ENCODE results near the gene ZDHHC22. TPM values are rescaled to one million over a fixed set of nuclear protein-coding genes. Genes with fewer than 3 reads are reported as not detected.

ZDHHC22 gene
- polyA plus RNA-seq, 1 donor from 2014 or later, result 4.3 TPM

DNA sequence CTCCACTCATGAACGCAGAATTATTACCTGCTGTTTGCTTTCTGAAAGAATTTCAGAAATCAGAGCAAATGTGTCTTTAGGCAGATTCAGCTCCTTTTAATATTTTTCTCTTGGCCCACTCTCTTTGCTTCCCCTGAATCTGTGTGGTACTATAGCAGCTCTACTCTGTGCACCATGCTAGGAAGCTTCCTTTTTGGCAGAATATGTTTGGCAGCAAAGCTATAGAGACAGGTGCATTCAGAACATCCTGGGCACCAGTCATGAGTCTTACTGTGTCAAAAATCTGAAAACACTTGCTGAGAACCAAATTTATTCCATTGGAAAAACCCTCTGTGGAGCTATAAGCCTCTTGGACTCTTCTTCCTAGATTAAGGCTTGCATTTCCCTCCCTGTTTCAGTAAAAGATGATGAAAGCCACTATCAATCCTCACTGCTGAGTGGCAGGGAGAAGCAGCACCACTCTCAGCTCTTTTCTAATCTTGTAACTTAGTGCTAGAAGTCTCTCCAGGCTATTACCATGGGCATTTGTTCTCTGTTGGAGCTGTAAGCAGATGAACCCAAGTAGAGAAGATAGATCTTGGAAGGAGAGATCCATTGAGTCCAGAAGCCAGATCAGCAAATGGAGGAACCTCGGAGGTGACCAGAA is 25.3 kb downstream of the ZDHHC22 start:
- H2AFZ ChIP-seq (ENCODE audit: low read depth, low read length), result no peak overlapping the region
- H3K4me3 ChIP-seq (ENCODE audit: low read length), result no peak overlapping the region
- H3K36me3 ChIP-seq (ENCODE audit: insufficient read depth, low read length), result peaks cover 9% of the 10 kb centered on the region
- H3F3A ChIP-seq (ENCODE audit: insufficient read depth, low read length, poor library complexity, severe bottlenecking), result no peaks in the 10 kb centered on the region
- H3K27me3 ChIP-seq (ENCODE audit: insufficient read depth, low read depth, low read length), result no peaks in the 10 kb centered on the region
- no peaks in the 10 kb centered on the region for H4K20me1 ChIP-seq (ENCODE audit: insufficient read depth)
- H3K27ac ChIP-seq (ENCODE audit: low read length), result no peak overlapping the region
- no peaks in the 10 kb centered on the region for H3K9me3 ChIP-seq (ENCODE audit: low read length)
- no peaks in the 10 kb centered on the region for H3K9me2 ChIP-seq (ENCODE audit: insufficient read depth, low read length)
- no peaks in the 10 kb centered on the region for H3K79me2 ChIP-seq (replicated peaks; ENCODE audit: insufficient read depth, low read length)
- TF ChIP-seq CTCF (IDR thresholded peaks at IDR 0.05; ENCODE audit: poor library complexity, severe bottlenecking), result no peak
- TF ChIP-seq EZH2 (IDR thresholded peaks at IDR 0.05; ENCODE audit: borderline replicate concordance, insufficient read depth, low read length, poor library complexity, severe bottlenecking), result no peak
- no peak for TF ChIP-seq POLR2AphosphoS5 (IDR thresholded peaks at IDR 0.05)
- no peak for TF ChIP-seq MXI1 (conservative IDR thresholded peaks at IDR 0.05; ENCODE audit: poor library complexity, severe bottlenecking)
- H3K4me2 ChIP-seq (ENCODE audit: low read length), result no peak overlapping the region
- no peak overlapping the region for H3K9ac ChIP-seq (ENCODE audit: low read length)

DNA sequence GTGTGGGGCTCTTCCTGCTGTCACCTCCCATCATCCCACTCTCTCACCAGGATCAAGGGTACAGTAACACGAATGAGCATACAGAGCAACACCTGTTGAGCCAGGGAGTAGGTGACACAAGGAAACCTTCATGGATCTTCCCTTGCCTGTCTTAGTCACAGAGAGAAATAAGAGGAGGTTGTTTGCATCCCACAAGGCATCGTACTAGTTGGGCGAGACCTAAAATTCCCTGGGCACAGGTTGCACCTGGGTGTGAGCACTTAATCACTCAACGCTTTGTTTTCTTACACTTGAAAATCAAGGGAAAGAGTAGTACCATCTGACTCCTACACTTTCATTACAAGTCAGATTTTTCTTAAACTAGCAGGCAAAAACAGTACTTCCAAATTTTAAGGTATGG is 27.0 kb downstream of the ZDHHC22 start:
- no peak overlapping the region for H3K27ac ChIP-seq (ENCODE audit: low read length)

More for the DNA sequence above, 27.0 kb downstream of the ZDHHC22 start:
- no peaks in the 10 kb centered on the region for H3K27me3 ChIP-seq (ENCODE audit: insufficient read depth, low read depth, low read length)
- no peaks in the 10 kb centered on the region for H3K9me2 ChIP-seq (ENCODE audit: insufficient read depth, low read length)
- no peak overlapping the region for H3K4me2 ChIP-seq (ENCODE audit: low read length)
- no peak overlapping the region for H3K9ac ChIP-seq (ENCODE audit: low read length)
- no peaks in the 10 kb centered on the region for H4K20me1 ChIP-seq (ENCODE audit: insufficient read depth)
- H2AFZ ChIP-seq (ENCODE audit: low read depth, low read length), result no peak overlapping the region
- TF ChIP-seq POLR2AphosphoS5 (IDR thresholded peaks at IDR 0.05), result no peak
- TF ChIP-seq SMC3 (conservative IDR thresholded peaks at IDR 0.05; ENCODE audit: poor library complexity), result no peak
- no peak for TF ChIP-seq CTCF (IDR thresholded peaks at IDR 0.05; ENCODE audit: poor library complexity, severe bottlenecking)
- TF ChIP-seq, protein P1, sequence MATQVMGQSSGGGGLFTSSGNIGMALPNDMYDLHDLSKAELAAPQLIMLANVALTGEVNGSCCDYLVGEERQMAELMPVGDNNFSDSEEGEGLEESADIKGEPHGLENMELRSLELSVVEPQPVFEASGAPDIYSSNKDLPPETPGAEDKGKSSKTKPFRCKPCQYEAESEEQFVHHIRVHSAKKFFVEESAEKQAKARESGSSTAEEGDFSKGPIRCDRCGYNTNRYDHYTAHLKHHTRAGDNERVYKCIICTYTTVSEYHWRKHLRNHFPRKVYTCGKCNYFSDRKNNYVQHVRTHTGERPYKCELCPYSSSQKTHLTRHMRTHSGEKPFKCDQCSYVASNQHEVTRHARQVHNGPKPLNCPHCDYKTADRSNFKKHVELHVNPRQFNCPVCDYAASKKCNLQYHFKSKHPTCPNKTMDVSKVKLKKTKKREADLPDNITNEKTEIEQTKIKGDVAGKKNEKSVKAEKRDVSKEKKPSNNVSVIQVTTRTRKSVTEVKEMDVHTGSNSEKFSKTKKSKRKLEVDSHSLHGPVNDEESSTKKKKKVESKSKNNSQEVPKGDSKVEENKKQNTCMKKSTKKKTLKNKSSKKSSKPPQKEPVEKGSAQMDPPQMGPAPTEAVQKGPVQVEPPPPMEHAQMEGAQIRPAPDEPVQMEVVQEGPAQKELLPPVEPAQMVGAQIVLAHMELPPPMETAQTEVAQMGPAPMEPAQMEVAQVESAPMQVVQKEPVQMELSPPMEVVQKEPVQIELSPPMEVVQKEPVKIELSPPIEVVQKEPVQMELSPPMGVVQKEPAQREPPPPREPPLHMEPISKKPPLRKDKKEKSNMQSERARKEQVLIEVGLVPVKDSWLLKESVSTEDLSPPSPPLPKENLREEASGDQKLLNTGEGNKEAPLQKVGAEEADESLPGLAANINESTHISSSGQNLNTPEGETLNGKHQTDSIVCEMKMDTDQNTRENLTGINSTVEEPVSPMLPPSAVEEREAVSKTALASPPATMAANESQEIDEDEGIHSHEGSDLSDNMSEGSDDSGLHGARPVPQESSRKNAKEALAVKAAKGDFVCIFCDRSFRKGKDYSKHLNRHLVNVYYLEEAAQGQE (IDR thresholded peaks at IDR 0.05; ENCODE audit: borderline replicate concordance), result no peak
- no peak for TF ChIP-seq RAD21 (conservative IDR thresholded peaks at IDR 0.05)
- TF ChIP-seq TAF1 (IDR thresholded peaks at IDR 0.05; ENCODE audit: low read depth), result no peak
- TF ChIP-seq EP300 (conservative IDR thresholded peaks at IDR 0.05; ENCODE audit: poor library complexity, severe bottlenecking), result no peak
- H3K9me3 ChIP-seq (ENCODE audit: low read length), result no peaks in the 10 kb centered on the region
- H3K4me3 ChIP-seq (ENCODE audit: low read length), result no peak overlapping the region
- H3F3A ChIP-seq (ENCODE audit: insufficient read depth, low read length, poor library complexity, severe bottlenecking), result no peaks in the 10 kb centered on the region
- no peaks in the 10 kb centered on the region for H3K79me2 ChIP-seq (replicated peaks; ENCODE audit: insufficient read depth, low read length)
- H3K36me3 ChIP-seq (ENCODE audit: insufficient read depth, low read length), result peaks cover 16% of the 10 kb centered on the region

Data from neural cell (in vitro differentiated cells).